DMS114 treated with DMSO at 0.1 percent for 48 hours (cell line): Measurements from ENCODE around the gene TBC1D21.

Experiments used
- DNase-seq: peaks from one replicate; lab custom pipeline; 2025; ENCODE audit not compliant: unreplicated experiment; lab: John Stamatoyannopoulos, UW

The TBC1D21 gene

DNA sequence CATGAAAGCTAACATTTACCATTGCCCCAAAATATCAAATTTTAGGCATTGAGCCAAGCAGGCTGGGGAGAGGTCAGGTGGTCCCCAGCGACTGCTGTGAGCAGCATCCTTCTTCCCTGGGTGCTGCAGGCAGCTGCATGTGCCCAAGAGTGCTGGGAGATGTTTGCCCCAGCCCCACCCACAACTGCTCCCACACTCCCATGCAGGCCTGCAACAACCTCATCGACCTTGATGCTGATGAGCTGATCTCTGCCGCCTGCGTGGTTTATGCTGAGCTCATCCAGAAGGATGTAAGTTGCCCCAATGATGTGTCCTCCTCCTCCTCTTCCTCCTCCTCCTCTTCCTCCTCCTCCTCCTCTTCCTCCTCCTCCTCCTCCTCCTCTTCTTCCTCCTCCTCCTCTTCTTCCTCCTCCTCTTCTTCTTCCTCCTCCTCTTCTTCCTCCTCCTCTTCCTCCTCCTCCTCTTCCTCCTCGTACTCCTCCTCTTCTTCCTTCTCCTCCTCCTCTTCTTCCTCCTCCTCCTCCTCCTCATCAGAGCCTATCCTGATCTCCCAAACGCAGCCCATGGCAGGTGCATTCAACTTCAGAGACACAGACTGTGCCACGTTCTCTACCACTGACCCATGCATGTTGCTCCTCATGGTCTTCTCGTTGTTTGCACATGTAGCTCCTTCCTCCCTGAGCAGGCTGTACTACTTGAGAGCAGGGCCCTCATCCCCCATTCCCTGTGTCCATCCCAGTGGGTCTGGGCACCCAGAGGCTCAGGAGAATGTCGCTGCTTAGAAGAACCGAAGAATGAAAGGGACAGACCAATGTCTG, 15.1 kb downstream of the TBC1D21 start:
- DNase-seq: no peak

GRCh38 chr15:73889053-73889761, 15.8 kb downstream of the TBC1D21 start:
- no peak for DNase-seq

- no peak for DNase-seq
These were observed 16.4 kb downstream of the TBC1D21 start for GRCh38 chr15:73889762-73890124.

DNA sequence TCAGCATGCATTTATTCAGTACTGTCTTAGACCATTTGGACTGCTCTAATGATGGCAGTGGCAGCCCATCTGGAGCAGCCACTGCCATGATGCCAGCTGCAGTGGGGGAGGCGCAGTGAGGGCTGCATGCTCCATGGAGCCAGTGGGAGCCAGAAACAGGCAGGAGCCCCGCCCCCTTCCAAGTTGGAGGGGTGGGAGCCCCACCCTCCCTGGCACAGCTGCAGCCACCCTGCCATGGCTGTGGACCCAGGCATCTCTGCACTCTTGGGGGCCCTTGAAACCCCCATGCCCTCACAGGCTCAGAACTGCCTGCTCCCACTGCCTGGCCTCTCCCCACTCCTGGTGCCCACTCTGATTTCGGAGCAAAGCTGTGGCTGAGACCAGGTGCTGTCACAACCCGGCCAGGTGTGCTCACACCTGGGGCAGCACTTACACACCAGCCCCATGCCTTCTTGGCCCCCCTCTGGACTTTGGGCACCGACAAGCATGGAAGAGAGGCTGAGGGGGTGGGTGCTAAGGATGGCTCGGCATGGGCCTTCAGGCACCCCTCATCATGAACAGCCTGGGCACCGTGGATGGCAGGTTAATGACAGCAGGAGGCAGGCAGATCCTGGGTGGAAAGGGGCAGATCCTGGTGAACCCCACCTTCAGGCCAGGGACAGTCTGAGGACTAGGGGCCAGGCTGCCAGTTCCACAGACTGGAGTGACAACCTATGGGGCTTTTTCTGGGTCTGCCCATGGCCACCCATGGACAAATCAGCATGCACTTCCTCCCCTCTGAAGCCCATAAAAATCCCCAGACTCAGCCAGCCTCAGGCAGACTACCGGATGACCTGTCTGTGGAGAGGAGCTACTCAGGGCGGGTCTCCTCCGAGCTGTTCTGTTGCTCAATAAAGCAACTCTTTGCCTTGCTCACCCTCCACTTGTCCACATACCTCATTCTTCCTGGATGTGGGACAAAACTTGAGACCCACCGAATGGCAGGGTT, 18.3 kb downstream of the TBC1D21 start:
- DNase-seq: no peak

GRCh38 chr15:73892446-73893226, 19.3 kb downstream of the TBC1D21 start:
- no peak for DNase-seq

- DNase-seq: no peak
These were observed 20.9 kb downstream of the TBC1D21 start for GRCh38 chr15:73894133-73894814.

DNA sequence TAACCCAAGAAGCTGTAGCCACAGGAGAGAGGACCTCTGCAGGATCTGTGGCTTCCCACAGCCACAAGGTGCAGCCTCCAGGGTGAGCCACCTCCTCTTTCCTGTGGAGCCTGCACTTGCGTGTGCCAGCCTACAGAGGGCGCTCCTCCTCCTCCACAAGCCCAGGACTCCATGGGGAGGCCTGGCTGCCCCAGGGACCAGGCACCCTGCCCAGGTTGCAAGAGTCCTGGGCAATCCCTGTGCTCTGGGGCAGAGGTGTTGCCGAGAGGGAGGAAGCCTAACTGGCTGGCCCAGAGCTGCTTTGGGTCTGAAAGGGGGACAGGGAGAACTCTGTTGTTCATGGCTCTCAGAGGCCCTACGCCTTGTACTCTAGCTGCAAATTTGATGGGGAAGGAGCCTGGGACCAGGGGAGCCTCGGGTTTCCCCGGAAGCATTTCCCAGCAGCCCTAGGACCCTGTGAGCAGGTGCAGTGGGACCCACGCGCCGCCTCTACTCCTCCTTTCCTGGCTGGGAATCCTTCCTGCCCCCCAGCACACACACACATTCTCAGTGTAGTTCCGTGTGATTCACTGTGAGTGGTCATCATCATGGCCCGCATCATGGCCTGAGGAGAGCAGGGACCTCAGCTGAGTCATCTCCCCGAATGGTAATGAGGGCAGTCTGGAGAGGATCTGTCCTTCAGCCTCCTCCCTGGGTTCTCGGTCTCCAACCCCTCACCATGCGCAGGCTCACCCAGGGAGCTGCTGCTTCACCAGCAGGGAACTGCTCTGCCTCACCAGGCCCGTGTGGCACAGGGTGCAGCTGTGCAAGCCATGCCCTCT, 24.3 kb downstream of the TBC1D21 start:
- DNase-seq: peak; percentile 26

DNA sequence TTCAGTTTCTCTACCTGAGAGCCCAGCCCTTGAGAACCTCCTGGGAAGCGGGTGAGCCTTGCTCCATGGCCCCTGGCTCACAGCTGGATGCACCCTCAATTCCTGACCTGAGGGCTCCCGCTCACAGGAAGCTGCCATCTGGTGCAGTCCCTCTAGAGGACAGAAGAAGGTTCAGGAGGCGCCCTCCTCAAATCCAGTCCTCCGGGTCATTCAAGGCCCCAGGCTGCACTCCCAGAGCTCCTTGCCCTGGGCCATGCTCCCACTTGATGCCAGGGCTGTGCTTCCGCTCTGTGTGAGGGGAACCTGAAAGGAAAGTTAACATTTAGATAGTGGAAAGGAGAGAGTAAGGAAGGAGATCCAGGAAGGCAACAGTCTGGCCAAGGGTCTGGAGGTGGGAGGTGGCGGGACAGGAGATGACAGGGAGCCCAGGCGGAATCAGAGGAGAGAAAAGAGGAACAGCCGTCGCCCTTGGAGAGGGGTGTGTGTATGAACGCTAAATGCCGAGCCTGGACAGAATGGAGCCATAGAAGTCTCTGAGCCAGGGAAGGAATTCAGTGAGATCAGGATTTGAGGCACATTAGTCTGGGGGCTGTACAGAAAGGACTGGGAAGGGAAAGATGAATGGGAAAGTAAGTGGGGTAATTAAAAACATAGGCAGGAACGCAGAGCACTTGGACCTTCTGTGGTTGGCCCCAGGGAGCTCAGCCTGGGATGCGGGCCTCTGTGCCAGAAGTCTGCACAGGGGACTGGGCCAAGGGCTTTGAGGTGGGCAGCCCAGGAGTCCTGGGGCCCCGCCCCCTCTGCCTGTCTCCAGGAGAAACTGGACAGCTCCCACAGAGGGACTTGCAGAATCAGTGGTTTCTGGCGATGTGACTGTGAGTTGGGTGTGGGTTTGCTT, 26.1 kb downstream of the TBC1D21 start:
- no peak for DNase-seq

GRCh38 chr15:73900095-73900712, 26.8 kb downstream of the TBC1D21 start:
- no peak for DNase-seq

GRCh38 chr15:73901126-73901810, 27.9 kb downstream of the TBC1D21 start:
- DNase-seq: no peak

DNA sequence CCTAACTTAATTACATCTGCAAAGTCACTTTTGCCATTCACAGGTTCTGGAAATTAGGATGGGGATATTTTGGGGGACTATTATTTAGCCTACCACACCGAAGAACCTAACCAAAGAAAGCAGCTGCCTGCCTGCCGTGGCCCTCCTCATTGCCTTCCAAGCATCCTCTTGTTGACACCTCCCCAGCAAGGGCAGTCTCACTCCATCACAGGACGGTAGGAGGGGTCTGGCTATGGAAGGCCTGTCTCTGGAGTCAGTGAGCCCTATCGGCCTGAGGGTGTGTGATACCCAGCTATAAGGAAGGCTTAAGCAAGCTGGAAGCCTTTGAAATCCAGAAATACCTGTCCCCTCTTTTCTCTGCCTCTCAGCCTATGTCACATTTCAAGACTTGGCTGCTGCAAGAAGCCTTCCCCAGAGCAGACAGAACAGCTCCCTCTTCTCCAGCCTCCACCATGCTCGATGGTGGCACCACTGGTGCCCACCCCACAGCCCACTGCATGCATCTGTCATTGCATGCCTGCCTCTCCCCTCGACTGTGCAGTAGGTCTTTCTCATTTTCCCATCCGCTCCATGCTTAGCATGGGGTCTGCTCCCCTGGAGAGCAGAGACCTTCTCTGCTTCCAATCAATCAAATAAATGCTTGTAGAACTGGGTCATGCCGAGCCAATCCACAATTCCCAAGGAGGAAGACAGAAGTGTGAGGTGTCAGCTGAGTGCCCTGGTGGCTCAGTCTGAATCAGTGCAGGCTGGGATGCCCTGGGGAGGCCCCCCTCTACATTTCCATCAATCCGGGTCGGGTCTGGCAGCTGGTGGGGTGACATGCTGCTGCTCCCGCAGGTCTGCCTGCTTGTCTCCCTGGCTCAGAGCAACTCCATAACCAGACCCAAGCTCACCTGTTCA, 29.0 kb downstream of the TBC1D21 start:
- DNase-seq: no peak

DNA sequence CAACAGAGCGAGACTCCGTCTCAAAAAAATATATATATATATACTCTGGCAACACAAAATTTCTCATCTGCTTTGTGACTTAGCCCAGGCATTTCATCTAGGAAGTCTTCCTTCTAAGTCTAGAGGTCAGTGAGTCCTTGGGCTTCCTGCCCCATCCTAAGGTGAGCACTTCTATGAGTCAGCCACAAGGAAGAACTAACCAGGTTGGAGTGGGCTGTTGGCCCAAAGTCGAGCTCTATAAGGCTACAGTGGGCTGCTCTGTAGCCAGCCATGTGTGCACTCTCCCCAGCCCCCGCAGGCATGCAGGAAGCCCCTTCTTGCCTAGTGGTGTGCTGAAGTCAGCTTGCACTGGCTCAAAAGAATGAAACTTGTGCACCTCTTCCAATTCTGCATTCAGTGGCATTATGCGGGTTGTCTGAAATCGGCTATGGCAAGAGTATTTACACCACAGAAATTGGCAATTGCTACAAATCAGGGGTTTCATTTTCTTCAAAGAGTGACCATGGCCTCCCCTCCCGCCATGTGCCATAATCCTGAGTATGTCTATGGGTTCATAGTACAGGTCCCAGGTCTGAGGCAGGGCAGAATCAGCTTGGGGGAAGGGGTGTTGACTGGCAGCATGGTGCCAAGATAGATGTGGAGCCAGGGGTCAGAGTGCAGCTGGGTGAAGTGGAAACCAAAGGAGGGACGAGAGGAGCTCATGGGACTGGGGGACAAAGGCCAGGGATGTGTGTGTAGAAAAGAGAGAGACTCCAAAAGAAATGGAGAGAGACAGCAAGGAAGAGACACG, 30.9 kb downstream of the TBC1D21 start:
- DNase-seq: no peak

GRCh38 chr15:73905225-73905827, 32.0 kb downstream of the TBC1D21 start:
- no peak for DNase-seq

- DNase-seq: no peak
These were observed 33.1 kb downstream of the TBC1D21 start for GRCh38 chr15:73906346-73907034.
